IPS-18a (cell line): ENCODE results near the gene TULP3.
"Not testable (repeated sequence)": the region's sequence is repeated elsewhere in the genome, so short reads cannot be mapped to it uniquely, and the experiment has no call there.

Source experiments
- H3K27ac ChIP-seq: one replicate; pipeline ENCODE4 v1.5.1; 2013; ENCODE audit warnings: low read length
- H3K27me3 ChIP-seq: one replicate; pipeline ENCODE4 v1.6.1; 2013; ENCODE audit warnings: mild to moderate bottlenecking, low read length; ENCODE audit not compliant: control insufficient read depth, insufficient read depth
- H3K36me3 ChIP-seq: one replicate; pipeline ENCODE4 v1.6.1; 2013; ENCODE audit warnings: low read depth, low read length; ENCODE audit not compliant: control insufficient read depth
- H3K4me1 ChIP-seq: one replicate; pipeline ENCODE4 v1.6.1; 2013; ENCODE audit warnings: low read depth, low read length; ENCODE audit not compliant: control insufficient read depth
- H3K4me3 ChIP-seq: one replicate; pipeline ENCODE4 v1.5.1; 2013; ENCODE audit warnings: low read length
- H3K9ac ChIP-seq: one replicate; pipeline ENCODE4 v1.6.1; 2013; ENCODE audit warnings: mild to moderate bottlenecking, low read length, moderate library complexity
- H3K9me3 ChIP-seq: one replicate; pipeline ENCODE4 v1.6.1; 2013; ENCODE audit warnings: low read depth, low read length; ENCODE audit not compliant: control insufficient read depth

The TULP3 gene

DNA sequence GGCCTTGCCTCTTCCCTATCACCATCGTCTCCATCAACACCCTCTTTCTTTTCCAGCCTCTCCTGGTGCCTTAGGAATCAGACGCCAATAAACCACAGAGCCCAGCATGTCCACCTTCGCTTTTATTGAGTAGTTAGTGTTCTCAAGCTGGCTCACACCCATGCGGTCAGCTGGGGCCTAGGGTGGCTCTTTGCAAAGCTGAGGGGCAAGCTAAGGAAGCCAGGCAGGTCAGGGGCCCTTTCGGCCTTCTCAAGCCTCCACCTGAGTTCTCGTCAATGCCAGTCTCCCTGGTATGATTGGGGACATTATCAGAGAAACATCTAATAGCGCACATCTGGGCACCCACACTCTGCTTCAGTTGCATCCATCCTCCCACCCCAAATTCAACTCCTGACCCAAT, 33.1 kb upstream of the TULP3 start:
- no peak overlapping the region for H3K9ac ChIP-seq
- H3K27me3 ChIP-seq = no peaks in the 10 kb centered on the region
- H3K4me3 ChIP-seq = no peak overlapping the region
- H3K36me3 ChIP-seq = peaks cover 47% of the 10 kb centered on the region
- no peaks in the 10 kb centered on the region for H3K4me1 ChIP-seq
- no peaks in the 10 kb centered on the region for H3K9me3 ChIP-seq
- H3K27ac ChIP-seq = peak overlapping the region; percentile 19

- peaks cover 54% of the 10 kb centered on the region for H3K36me3 ChIP-seq
- no peak overlapping the region for H3K27ac ChIP-seq
- H3K9ac ChIP-seq = no peak overlapping the region
- no peak overlapping the region for H3K4me3 ChIP-seq
- H3K4me1 ChIP-seq = no peaks in the 10 kb centered on the region
- no peaks in the 10 kb centered on the region for H3K9me3 ChIP-seq
- H3K27me3 ChIP-seq = no peaks in the 10 kb centered on the region
Observed at GRCh38 chr12:2858334-2858733, 32.4 kb upstream of the TULP3 start.

- Histone ChIP-seq H3K4me3 (no peak overlapping the region), H3K36me3 (peaks cover 59% of the 10 kb centered on the region), H3K9ac (no peak overlapping the region)
Observed at GRCh38 chr12:2858944-2859421, 31.7 kb upstream of the TULP3 start.

GRCh38 chr12:2860170-2860569, 30.5 kb upstream of the TULP3 start:
- Histone ChIP-seq H3K27ac (no peak overlapping the region), H3K9me3 (no peaks in the 10 kb centered on the region), H3K36me3 (peaks cover 71% of the 10 kb centered on the region), H3K4me1 (no peaks in the 10 kb centered on the region), H3K9ac (no peak overlapping the region), H3K4me3 (no peak overlapping the region), H3K27me3 (no peaks in the 10 kb centered on the region)

More at GRCh38 chr12:2858944-2859421, 31.7 kb upstream of the TULP3 start:
- Histone ChIP-seq H3K4me1 (no peaks in the 10 kb centered on the region), H3K27me3 (no peaks in the 10 kb centered on the region), H3K27ac (no peak overlapping the region), H3K9me3 (no peaks in the 10 kb centered on the region)

- no peaks in the 10 kb centered on the region for H3K4me1 ChIP-seq
- no peaks in the 10 kb centered on the region for H3K9me3 ChIP-seq
- no peak overlapping the region for H3K27ac ChIP-seq
- no peak overlapping the region for H3K4me3 ChIP-seq
- no peaks in the 10 kb centered on the region for H3K27me3 ChIP-seq
- no peak overlapping the region for H3K9ac ChIP-seq
- H3K36me3 ChIP-seq = peaks cover 88% of the 10 kb centered on the region
Observed at GRCh38 chr12:2862876-2863275, 27.8 kb upstream of the TULP3 start.

- peaks cover 88% of the 10 kb centered on the region for H3K36me3 ChIP-seq
- not testable (repeated sequence) for H3K27me3 ChIP-seq, H3K27ac ChIP-seq, H3K9ac ChIP-seq, H3K4me3 ChIP-seq, H3K9me3 ChIP-seq, H3K4me1 ChIP-seq
Observed at GRCh38 chr12:2863402-2863801, 27.3 kb upstream of the TULP3 start.

- peaks cover 87% of the 10 kb centered on the region for H3K36me3 ChIP-seq
- no peak overlapping the region for H3K4me3 ChIP-seq
- H3K9ac ChIP-seq = no peak overlapping the region
- no peaks in the 10 kb centered on the region for H3K9me3 ChIP-seq
- no peak overlapping the region for H3K27ac ChIP-seq
- no peaks in the 10 kb centered on the region for H3K27me3 ChIP-seq
- no peaks in the 10 kb centered on the region for H3K4me1 ChIP-seq
Observed at GRCh38 chr12:2864198-2864597, 26.5 kb upstream of the TULP3 start.

- H3K27ac ChIP-seq, H3K4me3 ChIP-seq, H3K4me1 ChIP-seq, H3K9me3 ChIP-seq, H3K27me3 ChIP-seq, H3K9ac ChIP-seq: not testable (repeated sequence)
- peaks cover 74% of the 10 kb centered on the region for H3K36me3 ChIP-seq
Observed at GRCh38 chr12:2868986-2869632, 21.6 kb upstream of the TULP3 start.

- Histone ChIP-seq H3K4me3 (peak overlapping the region; percentile 98), H3K27me3 (no peaks in the 10 kb centered on the region), H3K4me1 (peaks cover 9% of the 10 kb centered on the region), H3K27ac (peak overlapping the region; percentile 46), H3K9me3 (no peaks in the 10 kb centered on the region), H3K9ac (peak overlapping the region; percentile 96), H3K36me3 (peaks cover 30% of the 10 kb centered on the region)
Observed at GRCh38 chr12:2876431-2877046, 14.2 kb upstream of the TULP3 start.

DNA sequence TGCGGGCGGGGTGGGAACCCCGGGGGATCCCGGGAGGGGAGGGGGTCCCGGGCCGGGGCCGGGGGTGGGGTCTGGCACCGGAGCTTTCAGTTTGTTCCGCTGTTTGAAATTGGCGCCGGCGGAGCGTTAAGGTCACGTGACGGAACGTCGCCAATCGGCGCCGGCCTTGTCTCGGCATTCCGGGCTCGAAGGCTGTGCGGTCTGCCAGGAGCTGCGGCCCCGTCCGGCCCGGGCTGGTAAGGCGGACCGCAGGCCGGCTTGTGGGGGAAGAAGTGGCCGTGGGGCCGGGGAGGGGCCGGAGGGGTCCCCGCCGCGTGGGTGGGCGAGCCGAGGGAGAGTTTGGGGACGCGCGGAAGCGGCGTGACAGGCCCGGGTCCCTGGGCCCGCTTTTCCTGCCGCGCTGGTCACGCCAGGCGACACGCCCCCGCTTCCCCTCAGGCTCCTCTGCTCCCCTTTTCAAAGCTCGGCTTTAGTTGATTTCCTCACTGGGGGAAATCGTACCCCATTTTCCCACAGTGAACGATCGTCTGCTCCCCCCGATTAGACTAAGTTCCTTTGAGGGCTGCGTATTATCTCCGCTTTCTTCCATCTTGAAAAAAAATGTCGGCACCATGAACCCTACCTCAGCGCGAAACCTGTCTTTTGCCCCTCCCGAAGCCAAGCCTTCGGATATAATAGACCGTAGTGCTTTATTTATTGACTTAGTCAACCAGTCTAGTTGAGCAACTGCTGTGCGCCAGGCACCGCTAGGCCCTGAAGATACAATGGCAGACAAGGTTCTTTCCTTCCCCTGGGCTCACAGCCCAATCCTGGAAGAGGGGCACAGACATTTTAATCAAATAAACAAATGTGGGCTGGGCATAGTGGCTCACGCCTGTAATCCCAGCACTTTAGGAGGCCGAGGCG, 13.4 kb upstream of the TULP3 start, which contains the start of the genes FOXM1 and RHNO1:
Gene FOXM1, minus strand, starts transcription at position 128 of the 906 bp plus-strand sequence. CDS start 2,696 bp downstream, outside the sequence.
Gene RHNO1, plus strand, starts transcription at position 177 of the 906 bp plus-strand sequence. CDS start 8,144 bp downstream, outside the sequence.
- Histone ChIP-seq H3K9me3 (no peaks in the 10 kb centered on the region), H3K4me3 (peak within 1 kb of the TSS; percentile 98), H3K36me3 (peaks cover 25% of the 10 kb centered on the region), H3K9ac (peak within 1 kb of the TSS; percentile 96), H3K27ac (peak within 1 kb of the TSS; percentile 96), H3K4me1 (peaks cover 9% of the 10 kb centered on the region), H3K27me3 (no peaks in the 10 kb centered on the region)

DNA sequence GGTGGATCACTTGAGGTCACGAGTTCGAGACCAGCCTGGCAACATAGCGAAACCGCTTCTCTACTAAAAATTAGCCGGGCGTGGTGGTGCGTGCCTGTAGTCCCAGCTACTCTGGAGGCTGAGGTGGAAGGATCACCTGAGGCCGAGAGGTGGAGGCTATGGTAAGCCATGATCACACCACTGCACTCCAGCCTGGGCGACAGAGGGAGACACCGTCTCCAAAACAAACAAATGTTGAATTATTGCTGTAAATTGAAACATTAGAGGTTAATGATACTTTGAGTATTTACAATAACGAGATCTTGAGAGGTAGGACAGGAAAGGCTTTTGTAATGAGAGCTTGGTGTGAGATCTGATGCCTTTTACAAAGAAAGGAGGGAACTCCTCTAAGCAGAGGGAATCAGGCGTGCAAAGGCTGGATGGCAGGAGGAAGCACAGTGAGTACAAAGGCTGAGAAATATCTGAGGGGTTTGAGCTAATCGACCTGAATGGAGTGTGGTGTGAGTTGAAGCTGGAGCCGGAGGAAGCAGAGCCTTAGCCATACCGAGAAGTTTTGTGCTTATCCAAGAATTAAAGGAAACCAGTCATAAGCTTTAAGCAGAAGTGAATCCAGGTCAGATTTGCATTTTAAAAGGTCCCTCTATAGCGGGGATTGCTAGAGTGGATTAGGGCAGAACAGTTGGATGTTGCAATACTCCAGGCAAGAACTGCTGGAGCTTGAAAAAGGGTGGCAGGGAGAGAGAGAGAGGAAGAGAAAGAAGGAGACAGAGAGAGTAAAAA, 12.5 kb upstream of the TULP3 start:
- Histone ChIP-seq H3K36me3 (peaks cover 17% of the 10 kb centered on the region), H3K27ac (peak overlapping the region; percentile 96), H3K9me3 (no peaks in the 10 kb centered on the region), H3K9ac (peak overlapping the region; percentile 96), H3K4me1 (peaks cover 9% of the 10 kb centered on the region), H3K27me3 (no peaks in the 10 kb centered on the region), H3K4me3 (peak overlapping the region; percentile 98)
